ENCODE measurements around the gene CACNA2D3.
A peak's percentile ranks its signal among the peaks of the same experiment; 100 is the strongest.

CACNA2D3 gene

GRCh38 chr3:54949491-54950044 lies 827.2 kb downstream of the CACNA2D3 start:
- TF ChIP-seq, protein P1, sequence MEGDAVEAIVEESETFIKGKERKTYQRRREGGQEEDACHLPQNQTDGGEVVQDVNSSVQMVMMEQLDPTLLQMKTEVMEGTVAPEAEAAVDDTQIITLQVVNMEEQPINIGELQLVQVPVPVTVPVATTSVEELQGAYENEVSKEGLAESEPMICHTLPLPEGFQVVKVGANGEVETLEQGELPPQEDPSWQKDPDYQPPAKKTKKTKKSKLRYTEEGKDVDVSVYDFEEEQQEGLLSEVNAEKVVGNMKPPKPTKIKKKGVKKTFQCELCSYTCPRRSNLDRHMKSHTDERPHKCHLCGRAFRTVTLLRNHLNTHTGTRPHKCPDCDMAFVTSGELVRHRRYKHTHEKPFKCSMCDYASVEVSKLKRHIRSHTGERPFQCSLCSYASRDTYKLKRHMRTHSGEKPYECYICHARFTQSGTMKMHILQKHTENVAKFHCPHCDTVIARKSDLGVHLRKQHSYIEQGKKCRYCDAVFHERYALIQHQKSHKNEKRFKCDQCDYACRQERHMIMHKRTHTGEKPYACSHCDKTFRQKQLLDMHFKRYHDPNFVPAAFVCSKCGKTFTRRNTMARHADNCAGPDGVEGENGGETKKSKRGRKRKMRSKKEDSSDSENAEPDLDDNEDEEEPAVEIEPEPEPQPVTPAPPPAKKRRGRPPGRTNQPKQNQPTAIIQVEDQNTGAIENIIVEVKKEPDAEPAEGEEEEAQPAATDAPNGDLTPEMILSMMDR (IDR thresholded peaks at IDR 0.05; ENCODE audit: insufficient read depth, missing control alignments), result no peak
- DNase-seq (ENCODE audit: insufficient read length, low spot score) (no peak), FAIRE-seq (no peak)

- DNase-seq (ENCODE audit: insufficient read length, low spot score) (no peak), FAIRE-seq (no peak)
- TF ChIP-seq, protein P1 (IDR thresholded peaks at IDR 0.05; ENCODE audit: insufficient read depth, missing control alignments), result no peak
Observed at GRCh38 chr3:54950391-54951003, 828.1 kb downstream of the CACNA2D3 start.

GRCh38 chr3:54951405-54951804 lies 829.1 kb downstream of the CACNA2D3 start:
- FAIRE-seq, result no peak
- TF ChIP-seq, protein P1 (IDR thresholded peaks at IDR 0.05; ENCODE audit: insufficient read depth, missing control alignments), result peak; percentile 30
- no peak for DNase-seq (ENCODE audit: insufficient read length, low spot score)

- FAIRE-seq (no peak), DNase-seq (ENCODE audit: insufficient read length, low spot score) (no peak)
- TF ChIP-seq, protein P1 (IDR thresholded peaks at IDR 0.05; ENCODE audit: insufficient read depth, missing control alignments), result no peak
Observed at GRCh38 chr3:54954022-54954421, 831.7 kb downstream of the CACNA2D3 start.

DNA sequence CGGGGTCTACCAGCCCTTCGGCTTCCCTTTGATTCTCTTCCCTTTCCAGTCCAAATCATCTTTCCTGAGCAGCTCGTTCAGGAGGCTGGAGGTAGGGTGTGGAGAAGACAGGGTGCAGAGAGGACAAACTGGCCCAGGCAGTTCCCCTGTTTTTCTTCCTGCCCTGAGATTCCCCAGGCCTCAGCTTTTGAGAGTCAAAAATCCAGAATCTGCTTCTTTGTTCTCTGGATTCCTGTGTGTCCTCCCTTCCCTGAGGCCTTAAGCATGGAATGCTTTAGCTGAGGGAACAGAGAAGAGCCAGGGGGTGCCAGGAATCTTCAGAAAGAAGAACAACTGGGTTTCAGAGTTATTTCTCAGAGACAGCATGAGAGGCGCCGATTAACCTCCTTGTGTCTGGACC lies 832.2 kb downstream of the CACNA2D3 start:
- FAIRE-seq, result no peak
- TF ChIP-seq, protein P1 (IDR thresholded peaks at IDR 0.05; ENCODE audit: insufficient read depth, missing control alignments), result no peak
- DNase-seq (ENCODE audit: insufficient read length, low spot score), result no peak

GRCh38 chr3:54955496-54955895 lies 833.1 kb downstream of the CACNA2D3 start:
- no peak for DNase-seq (ENCODE audit: insufficient read length, low spot score)
- TF ChIP-seq, protein P1 (IDR thresholded peaks at IDR 0.05; ENCODE audit: insufficient read depth, missing control alignments), result no peak
- FAIRE-seq, result no peak

- FAIRE-seq, result no peak
- no peak for DNase-seq (ENCODE audit: insufficient read length, low spot score)
- TF ChIP-seq, protein P1 (IDR thresholded peaks at IDR 0.05; ENCODE audit: insufficient read depth, missing control alignments), result no peak
Observed at GRCh38 chr3:54955941-54956340, 833.6 kb downstream of the CACNA2D3 start.

Data from D721Med (cell line).